LNCaP clone FGC (cell line): ENCODE results near the gene EOMES.

Source experiments
- DNase-seq: peaks from one replicate; pipeline ENCODE4 v3.0.0-alpha.2; 2011; ENCODE audit warnings: low read depth
- H3K4me3 ChIP-seq: 2 replicates; pipeline ENCODE4 v1.5.1; 2011; ENCODE audit warnings: mild to moderate bottlenecking, low read depth, low read length, control low read depth
- CTCF ChIP-seq: IDR thresholded peaks from 2 replicates; pipeline ENCODE4 v1.5.1; 2012; ENCODE audit warnings: mild to moderate bottlenecking; ENCODE audit not compliant: control insufficient read depth, insufficient read depth; ENCODE audit errors: extremely low read depth

EOMES gene

DNA sequence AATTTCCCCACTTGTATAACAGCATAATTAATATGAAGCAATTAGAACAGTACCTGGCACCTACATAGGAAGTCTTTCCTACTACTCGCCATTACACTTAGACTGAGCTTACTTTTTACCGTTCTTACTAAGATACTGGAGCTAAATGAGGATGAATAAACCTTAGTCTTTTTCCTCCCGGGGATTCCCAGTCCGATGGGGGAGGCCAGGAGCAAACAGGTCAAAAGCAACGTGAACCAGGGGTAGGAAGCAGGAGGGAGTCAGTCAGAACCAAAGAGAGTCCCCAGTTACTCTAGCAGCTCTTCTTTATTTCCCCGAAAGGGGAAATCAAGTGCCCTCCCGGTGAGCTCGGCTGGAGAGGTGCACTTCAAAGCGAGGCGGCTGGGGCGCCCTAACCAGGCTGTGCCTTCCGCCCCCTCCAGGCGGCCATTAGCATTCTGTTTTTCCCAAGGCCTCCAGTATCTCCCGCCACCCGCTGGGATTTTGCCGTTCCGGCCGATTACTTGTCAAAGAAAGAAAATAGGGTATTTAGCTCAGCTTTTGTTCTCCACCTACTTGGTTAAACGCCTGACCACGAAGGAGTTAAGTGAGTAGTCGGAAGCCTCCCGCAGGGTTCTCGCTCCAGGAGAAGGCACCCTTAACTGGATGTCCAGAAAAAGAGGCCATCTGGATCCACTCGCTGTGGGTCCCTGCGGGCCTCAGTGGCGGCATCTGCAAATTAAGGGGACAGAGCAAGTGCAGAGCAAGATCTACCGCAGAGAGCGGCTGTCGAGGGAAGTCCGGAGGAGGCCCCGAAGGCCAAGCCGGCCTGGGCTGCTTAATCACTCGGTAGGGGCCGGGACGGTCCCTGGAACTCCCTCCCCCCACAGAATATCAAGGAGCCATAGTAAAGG, 6.3 kb upstream of the EOMES start:
- no peak for TF ChIP-seq CTCF
- H3K4me3 ChIP-seq, result no peak overlapping the region
- DNase-seq, result no peak

GRCh38 chr3:27726240-27726639, 4.1 kb upstream of the EOMES start:
- TF ChIP-seq CTCF, result no peak
- H3K4me3 ChIP-seq, result no peak overlapping the region
- DNase-seq, result no peak

DNA sequence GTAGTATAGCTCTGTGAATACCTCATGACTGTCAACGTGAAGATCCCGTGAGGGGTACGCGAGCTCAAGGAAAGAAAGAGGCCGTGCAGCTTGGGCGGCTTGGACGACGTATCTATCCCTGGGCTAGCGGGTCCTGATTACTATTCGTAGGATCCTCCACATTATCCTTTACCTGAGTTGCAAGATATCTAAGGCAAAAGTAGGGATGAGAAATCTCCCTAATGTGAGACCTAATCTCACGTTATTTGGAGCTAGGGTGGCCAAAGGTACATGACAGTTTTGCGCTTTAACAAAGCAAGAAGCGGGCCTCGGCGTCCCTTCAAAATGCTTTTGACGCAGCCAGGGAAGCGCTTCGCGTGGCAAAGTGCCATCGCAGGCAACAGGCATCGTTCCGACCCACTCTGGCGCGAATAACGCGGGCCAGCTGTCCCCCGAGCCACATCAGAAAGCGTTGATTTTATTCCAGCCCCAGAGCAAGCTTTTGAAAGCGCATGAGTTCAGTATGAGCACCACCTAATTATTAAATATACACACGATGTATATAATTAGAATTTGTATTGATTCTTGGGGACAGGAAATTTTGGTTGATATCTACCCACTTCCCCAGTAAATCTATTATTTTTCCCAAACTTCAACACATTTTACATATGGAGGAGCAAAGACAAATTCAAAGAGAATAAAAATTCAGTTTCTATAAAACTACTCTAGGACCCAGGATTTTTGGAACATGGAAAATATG, 2.5 kb upstream of the EOMES start:
- no peak for DNase-seq
- no peak overlapping the region for H3K4me3 ChIP-seq
- no peak for TF ChIP-seq CTCF

DNA sequence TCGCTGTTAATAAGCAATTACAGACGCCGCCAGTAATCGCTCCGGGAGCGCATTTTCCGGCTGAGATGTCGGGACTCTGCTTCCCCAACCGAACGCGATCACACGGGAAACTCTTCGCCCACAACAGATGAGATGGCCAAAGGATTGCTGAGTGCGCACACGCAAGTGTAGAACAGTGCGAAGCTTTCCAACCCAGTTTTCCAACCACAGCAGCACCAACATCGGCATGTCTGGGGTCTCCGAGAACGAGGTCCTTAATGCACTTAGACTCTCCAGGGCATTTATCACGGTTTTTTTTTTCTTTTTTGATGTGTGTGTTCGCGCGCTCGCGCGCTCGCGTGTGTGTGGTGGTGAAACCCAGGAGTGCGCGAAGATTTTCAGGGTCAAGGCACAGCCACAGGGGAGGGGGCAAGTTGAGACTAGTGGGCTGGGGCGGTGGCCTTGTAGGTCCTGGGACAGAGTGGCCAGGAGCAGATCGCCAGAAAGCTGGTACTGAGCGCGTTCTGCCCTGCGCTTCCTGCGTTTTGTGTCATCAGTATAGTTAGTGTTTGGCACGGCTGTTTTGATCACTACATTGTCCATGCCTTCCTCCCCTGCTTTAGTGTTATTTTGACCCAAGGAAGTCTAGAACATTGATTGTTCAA, 1.8 kb upstream of the EOMES start:
- DNase-seq, result no peak
- TF ChIP-seq CTCF, result no peak
- H3K4me3 ChIP-seq, result no peak overlapping the region

- no peak for TF ChIP-seq CTCF
- H3K4me3 ChIP-seq, result no peak overlapping the region
- no peak for DNase-seq
These were observed 1.3 kb upstream of the EOMES start for GRCh38 chr3:27723456-27723814.

DNA sequence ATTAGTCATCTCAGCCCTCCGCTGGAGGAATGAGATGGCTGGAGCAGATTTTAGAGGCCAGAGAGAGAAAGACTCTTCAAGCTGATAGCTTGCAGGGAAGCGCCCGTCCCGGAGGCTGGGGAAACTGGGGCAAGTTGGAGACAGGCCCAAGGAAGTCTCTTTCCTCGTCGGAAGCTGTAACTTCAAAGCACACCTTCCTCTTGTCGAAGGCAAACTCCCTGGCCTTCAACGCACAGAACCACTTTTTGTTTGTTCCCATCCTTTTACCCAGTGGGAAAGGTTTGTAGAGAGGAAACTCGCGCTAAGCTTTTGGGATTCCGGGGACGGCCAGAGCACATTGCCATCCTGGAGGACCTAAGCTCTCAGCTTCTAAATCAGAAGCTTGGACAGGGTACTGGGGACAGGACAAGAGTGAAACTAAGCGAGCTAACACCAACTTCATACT, 900 bp upstream of the EOMES start:
- TF ChIP-seq CTCF, result no peak
- no peak for DNase-seq
- H3K4me3 ChIP-seq, result no peak overlapping the region
